ENCODE data around the gene FAM171A1.

FAM171A1 gene

GRCh38 chr10:15353471-15354017 lies 17.5 kb downstream of the FAM171A1 start:
- no peak overlapping the region for H3K27ac ChIP-seq (ENCODE audit: low read depth, low read length)
- H3K9ac ChIP-seq (ENCODE audit: low read length) = no peak overlapping the region
- no peaks in the 10 kb centered on the region for H3K9me3 ChIP-seq (ENCODE audit: control insufficient read depth, insufficient read depth, low read depth, low read length)
- H3K4me3 ChIP-seq (ENCODE audit: low read depth, low read length) = no peak overlapping the region
- H3K27me3 ChIP-seq (ENCODE audit: control insufficient read depth, insufficient read depth, low read length) = no peaks in the 10 kb centered on the region
- no peaks in the 10 kb centered on the region for H3K36me3 ChIP-seq (ENCODE audit: control insufficient read depth, insufficient read depth, low read length)
- peaks cover 13% of the 10 kb centered on the region for H3K4me1 ChIP-seq (ENCODE audit: control insufficient read depth, insufficient read depth, low read length)

GRCh38 chr10:15352836-15353235 lies 18.3 kb downstream of the FAM171A1 start:
- no peak overlapping the region for H3K4me3 ChIP-seq (ENCODE audit: low read depth, low read length)
- no peaks in the 10 kb centered on the region for H3K36me3 ChIP-seq (ENCODE audit: control insufficient read depth, insufficient read depth, low read length)
- no peak overlapping the region for H3K9ac ChIP-seq (ENCODE audit: low read length)
- H3K27ac ChIP-seq (ENCODE audit: low read depth, low read length) = no peak overlapping the region
- H3K27me3 ChIP-seq (ENCODE audit: control insufficient read depth, insufficient read depth, low read length) = no peaks in the 10 kb centered on the region
- H3K9me3 ChIP-seq (ENCODE audit: control insufficient read depth, insufficient read depth, low read depth, low read length) = no peaks in the 10 kb centered on the region
- H3K4me1 ChIP-seq (ENCODE audit: control insufficient read depth, insufficient read depth, low read length) = peaks cover 13% of the 10 kb centered on the region

GRCh38 chr10:15352201-15352600 lies 18.9 kb downstream of the FAM171A1 start:
- H3K27me3 ChIP-seq (ENCODE audit: control insufficient read depth, insufficient read depth, low read length) = no peaks in the 10 kb centered on the region
- H3K4me1 ChIP-seq (ENCODE audit: control insufficient read depth, insufficient read depth, low read length) = peaks cover 13% of the 10 kb centered on the region
- H3K27ac ChIP-seq (ENCODE audit: low read depth, low read length) = no peak overlapping the region
- no peaks in the 10 kb centered on the region for H3K9me3 ChIP-seq (ENCODE audit: control insufficient read depth, insufficient read depth, low read depth, low read length)
- no peaks in the 10 kb centered on the region for H3K36me3 ChIP-seq (ENCODE audit: control insufficient read depth, insufficient read depth, low read length)
- no peak overlapping the region for H3K4me3 ChIP-seq (ENCODE audit: low read depth, low read length)
- H3K9ac ChIP-seq (ENCODE audit: low read length) = no peak overlapping the region

- H3K9me3 ChIP-seq (ENCODE audit: control insufficient read depth, insufficient read depth, low read depth, low read length) = no peaks in the 10 kb centered on the region
- no peak overlapping the region for H3K4me3 ChIP-seq (ENCODE audit: low read depth, low read length)
- peaks cover 13% of the 10 kb centered on the region for H3K4me1 ChIP-seq (ENCODE audit: control insufficient read depth, insufficient read depth, low read length)
- H3K9ac ChIP-seq (ENCODE audit: low read length) = no peak overlapping the region
- H3K27ac ChIP-seq (ENCODE audit: low read depth, low read length) = no peak overlapping the region
- no peaks in the 10 kb centered on the region for H3K27me3 ChIP-seq (ENCODE audit: control insufficient read depth, insufficient read depth, low read length)
- no peaks in the 10 kb centered on the region for H3K36me3 ChIP-seq (ENCODE audit: control insufficient read depth, insufficient read depth, low read length)
These were observed 19.8 kb downstream of the FAM171A1 start for GRCh38 chr10:15351099-15351820.

- no peak overlapping the region for H3K9ac ChIP-seq (ENCODE audit: low read length)
- no peak overlapping the region for H3K27ac ChIP-seq (ENCODE audit: low read depth, low read length)
- H3K27me3 ChIP-seq (ENCODE audit: control insufficient read depth, insufficient read depth, low read length) = no peaks in the 10 kb centered on the region
- H3K4me1 ChIP-seq (ENCODE audit: control insufficient read depth, insufficient read depth, low read length) = peaks cover 28% of the 10 kb centered on the region
- no peaks in the 10 kb centered on the region for H3K9me3 ChIP-seq (ENCODE audit: control insufficient read depth, insufficient read depth, low read depth, low read length)
- no peak overlapping the region for H3K4me3 ChIP-seq (ENCODE audit: low read depth, low read length)
- H3K36me3 ChIP-seq (ENCODE audit: control insufficient read depth, insufficient read depth, low read length) = no peaks in the 10 kb centered on the region
These were observed 22.0 kb downstream of the FAM171A1 start for GRCh38 chr10:15349112-15349511.

GRCh38 chr10:15348579-15348978 lies 22.5 kb downstream of the FAM171A1 start:
- no peaks in the 10 kb centered on the region for H3K9me3 ChIP-seq (ENCODE audit: control insufficient read depth, insufficient read depth, low read depth, low read length)
- no peak overlapping the region for H3K27ac ChIP-seq (ENCODE audit: low read depth, low read length)
- H3K4me3 ChIP-seq (ENCODE audit: low read depth, low read length) = no peak overlapping the region
- H3K9ac ChIP-seq (ENCODE audit: low read length) = no peak overlapping the region
- no peaks in the 10 kb centered on the region for H3K36me3 ChIP-seq (ENCODE audit: control insufficient read depth, insufficient read depth, low read length)
- peaks cover 24% of the 10 kb centered on the region for H3K4me1 ChIP-seq (ENCODE audit: control insufficient read depth, insufficient read depth, low read length)
- H3K27me3 ChIP-seq (ENCODE audit: control insufficient read depth, insufficient read depth, low read length) = no peaks in the 10 kb centered on the region

- H3K9me3 ChIP-seq (ENCODE audit: control insufficient read depth, insufficient read depth, low read depth, low read length) = no peaks in the 10 kb centered on the region
- no peaks in the 10 kb centered on the region for H3K36me3 ChIP-seq (ENCODE audit: control insufficient read depth, insufficient read depth, low read length)
- H3K4me3 ChIP-seq (ENCODE audit: low read depth, low read length) = no peak overlapping the region
- H3K27me3 ChIP-seq (ENCODE audit: control insufficient read depth, insufficient read depth, low read length) = no peaks in the 10 kb centered on the region
- H3K27ac ChIP-seq (ENCODE audit: low read depth, low read length) = no peak overlapping the region
- H3K9ac ChIP-seq (ENCODE audit: low read length) = no peak overlapping the region
- H3K4me1 ChIP-seq (ENCODE audit: control insufficient read depth, insufficient read depth, low read length) = peaks cover 22% of the 10 kb centered on the region
These were observed 23.9 kb downstream of the FAM171A1 start for GRCh38 chr10:15347150-15347549.

- H3K4me1 ChIP-seq (ENCODE audit: control insufficient read depth, insufficient read depth, low read length) = peaks cover 22% of the 10 kb centered on the region
- H3K27me3 ChIP-seq (ENCODE audit: control insufficient read depth, insufficient read depth, low read length) = no peaks in the 10 kb centered on the region
- H3K9ac ChIP-seq (ENCODE audit: low read length) = no peak overlapping the region
- H3K4me3 ChIP-seq (ENCODE audit: low read depth, low read length) = no peak overlapping the region
- no peaks in the 10 kb centered on the region for H3K9me3 ChIP-seq (ENCODE audit: control insufficient read depth, insufficient read depth, low read depth, low read length)
- no peak overlapping the region for H3K27ac ChIP-seq (ENCODE audit: low read depth, low read length)
- no peaks in the 10 kb centered on the region for H3K36me3 ChIP-seq (ENCODE audit: control insufficient read depth, insufficient read depth, low read length)
These were observed 24.5 kb downstream of the FAM171A1 start for GRCh38 chr10:15346440-15347141.

- H3K9me3 ChIP-seq (ENCODE audit: control insufficient read depth, insufficient read depth, low read depth, low read length) = no peaks in the 10 kb centered on the region
- H3K9ac ChIP-seq (ENCODE audit: low read length) = no peak overlapping the region
- no peaks in the 10 kb centered on the region for H3K36me3 ChIP-seq (ENCODE audit: control insufficient read depth, insufficient read depth, low read length)
- no peaks in the 10 kb centered on the region for H3K27me3 ChIP-seq (ENCODE audit: control insufficient read depth, insufficient read depth, low read length)
- no peak overlapping the region for H3K27ac ChIP-seq (ENCODE audit: low read depth, low read length)
- no peak overlapping the region for H3K4me3 ChIP-seq (ENCODE audit: low read depth, low read length)
- peaks cover 22% of the 10 kb centered on the region for H3K4me1 ChIP-seq (ENCODE audit: control insufficient read depth, insufficient read depth, low read length)
These were observed 25.6 kb downstream of the FAM171A1 start for GRCh38 chr10:15345450-15345849.

GRCh38 chr10:15344876-15345285 lies 26.2 kb downstream of the FAM171A1 start:
- Histone ChIP-seq H3K27me3 (ENCODE audit: control insufficient read depth, insufficient read depth, low read length) (no peaks in the 10 kb centered on the region), H3K4me3 (ENCODE audit: low read depth, low read length) (no peak overlapping the region), H3K9ac (ENCODE audit: low read length) (no peak overlapping the region), H3K36me3 (ENCODE audit: control insufficient read depth, insufficient read depth, low read length) (no peaks in the 10 kb centered on the region), H3K4me1 (ENCODE audit: control insufficient read depth, insufficient read depth, low read length) (peaks cover 22% of the 10 kb centered on the region), H3K9me3 (ENCODE audit: control insufficient read depth, insufficient read depth, low read depth, low read length) (no peaks in the 10 kb centered on the region), H3K27ac (ENCODE audit: low read depth, low read length) (0 out of 2 replicates have a peak overlapping the region, but pooled peaks have one; percentile 9)

GRCh38 chr10:15344256-15344875 lies 26.7 kb downstream of the FAM171A1 start:
- Histone ChIP-seq H3K9ac (ENCODE audit: low read length) (no peak overlapping the region), H3K4me3 (ENCODE audit: low read depth, low read length) (no peak overlapping the region), H3K4me1 (ENCODE audit: control insufficient read depth, insufficient read depth, low read length) (peaks cover 21% of the 10 kb centered on the region), H3K36me3 (ENCODE audit: control insufficient read depth, insufficient read depth, low read length) (no peaks in the 10 kb centered on the region), H3K27ac (ENCODE audit: low read depth, low read length) (0 out of 2 replicates have a peak overlapping the region, but pooled peaks have one; percentile 9), H3K27me3 (ENCODE audit: control insufficient read depth, insufficient read depth, low read length) (no peaks in the 10 kb centered on the region), H3K9me3 (ENCODE audit: control insufficient read depth, insufficient read depth, low read depth, low read length) (no peaks in the 10 kb centered on the region)

Measured in HUES6 (cell line).